GM12878 (cell line): ENCODE results near the gene SYNGR3. TPM values are rescaled to one million over a fixed set of nuclear protein-coding genes. Genes with fewer than 3 reads are reported as not detected.
"Not testable (repeated sequence)": the region's sequence is repeated elsewhere in the genome, so short reads cannot be mapped to it uniquely, and the experiment has no call there.

Experiments used
- ATAC-seq: fragments of 200-7000 bp; cut with Tn5 transposase; 3 replicates; pipeline ENCODE4 v1.9.1; 2020; ENCODE audit warnings: mild to moderate bottlenecking, moderate library complexity
- BruUV-seq: library from RNA; stranded (reverse); fragments of 400-500 nt; replicated peaks from 2 replicates; lab custom pipeline; 2021; lab: Mats Ljungman, UMichigan
- CTCF ChIA-PET: fragments of 300-600 bp; sonication (Branson Sonifier 250); formaldehyde crosslinking; extraction: SDS; loops from one replicate; lab custom pipeline; 2021; ENCODE audit warnings: inconsistent platforms; lab: Yijun Ruan, JAX
- POLR2A ChIA-PET: fragments of 350-600 bp; formaldehyde crosslinking; extraction: SDS; loops from one replicate; lab custom pipeline; 2021; ENCODE audit warnings: inconsistent platforms; lab: Charles Lee
- RAD21 ChIA-PET: fragments of 300-600 bp; sonication (Branson Sonifier 250); formaldehyde crosslinking; loops from one replicate; lab custom pipeline; 2023; ENCODE audit warnings: antibody characterized with exemption; ENCODE audit not compliant: unreplicated experiment; lab: Charles Lee
- SMC1A ChIA-PET: fragments of 300-600 bp; sonication (Branson Sonifier 250); formaldehyde crosslinking; loops from one replicate; lab custom pipeline; 2023; ENCODE audit not compliant: unreplicated experiment, uncharacterized antibody; lab: Charles Lee
- DNase-seq: peaks from one replicate; pipeline ENCODE4 v3.0.0-alpha.2; 2011; ENCODE audit warnings: low read depth, low spot score
- FAIRE-seq: peaks from 3 replicates; lab custom pipeline; 2011; peaks lifted over from hg19 to GRCh38; lab: Jason Lieb, UNC
- H2AFZ ChIP-seq: 2 replicates; pipeline ENCODE4 v1.6.0; 2011; ENCODE audit warnings: low read depth, low read length, control low read depth; ENCODE audit not compliant: control insufficient read depth
- H3K27ac ChIP-seq: 2 replicates; pipeline ENCODE4 v1.5.1; 2011; ENCODE audit warnings: control low read depth; ENCODE audit not compliant: control insufficient read depth, insufficient read depth
- H3K27me3 ChIP-seq, 2 experiments: replicated peaks in 1 of 2; 2 replicates each; pipeline versions ENCODE4 v1.6.0 to v1.6.1; 2011; ENCODE audit warnings: low read length in 1 of 2; ENCODE audit not compliant: control insufficient read depth in 2 of 2, insufficient read depth in 2 of 2
- H3K36me3 ChIP-seq, 2 experiments: 2 replicates each; pipeline ENCODE4 v1.5.1; 2011; ENCODE audit warnings: low read length in 1 of 2; ENCODE audit not compliant: control insufficient read depth in 2 of 2, insufficient read depth in 2 of 2
- H3K4me1 ChIP-seq: 2 replicates; pipeline ENCODE4 v1.6.1; 2011; ENCODE audit warnings: mild to moderate bottlenecking, low read length, moderate library complexity, mixed read lengths; ENCODE audit not compliant: control insufficient read depth, insufficient read depth
- H3K4me2 ChIP-seq: 2 replicates; pipeline ENCODE4 v1.6.0; 2011; ENCODE audit warnings: control low read depth; ENCODE audit not compliant: control insufficient read depth, insufficient read depth
- H3K4me3 ChIP-seq: fragments of 200-600 bp; sonication (generic); 2 replicates; pipeline ENCODE4 v1.5.1; 2016
- H3K79me2 ChIP-seq: 2 replicates; pipeline ENCODE4 v1.6.0; 2011; ENCODE audit warnings: low read length; ENCODE audit not compliant: control insufficient read depth, insufficient read depth
- H3K9ac ChIP-seq: 2 replicates; pipeline ENCODE4 v1.8.0; 2011; ENCODE audit warnings: low read length, control low read depth, mixed read lengths; ENCODE audit not compliant: control insufficient read depth, insufficient read depth
- H3K9me3 ChIP-seq: replicated peaks from 3 replicates; pipeline ENCODE4 v1.5.1; 2011; ENCODE audit warnings: mild to moderate bottlenecking, low read length; ENCODE audit not compliant: control insufficient read depth, insufficient read depth
- H4K20me1 ChIP-seq: 2 replicates; pipeline ENCODE4 v1.6.0; 2011; ENCODE audit not compliant: control insufficient read depth, insufficient read depth
- FOS ChIP-seq: IDR thresholded peaks from 3 replicates; pipeline ENCODE4 v1.6.1; 2011; ENCODE audit warnings: borderline replicate concordance; ENCODE audit not compliant: insufficient read length; ENCODE audit errors: extremely low read depth
- IKZF2 ChIP-seq, 2 experiments: fragments of 450-650 bp; IDR thresholded peaks; 2 replicates each; pipeline ENCODE4 v1.6.1; 2017; ENCODE audit warnings: mild to moderate bottlenecking in 2 of 2, moderate library complexity in 2 of 2
- MYC ChIP-seq: IDR thresholded peaks from 2 replicates; pipeline ENCODE4 v1.6.1; 2011; ENCODE audit warnings: mild to moderate bottlenecking, low read length, moderate library complexity, inconsistent platforms; ENCODE audit not compliant: insufficient read depth, insufficient replicate concordance, insufficient read length, severe bottlenecking
- NR2C1 ChIP-seq: fragments of 450-650 bp; IDR thresholded peaks from 2 replicates; pipeline ENCODE4 v1.6.1; 2017; ENCODE audit warnings: antibody characterized with exemption, mild to moderate bottlenecking, moderate library complexity
- SMAD5 ChIP-seq: IDR thresholded peaks from 2 replicates; pipeline ENCODE4 v1.6.1; 2016; ENCODE audit warnings: antibody characterized with exemption, low read depth
- SMARCA5 ChIP-seq: fragments of 450-650 bp; IDR thresholded peaks from 2 replicates; pipeline ENCODE4 v1.6.1; 2017; ENCODE audit warnings: mild to moderate bottlenecking
- ZNF217 ChIP-seq: fragments of 450-650 bp; IDR thresholded peaks from 2 replicates; pipeline ENCODE4 v1.6.1; 2017; ENCODE audit warnings: antibody characterized with exemption, mild to moderate bottlenecking
- WGBS: methylation state at CpG from one replicate; pipeline ENCODE4 v1.1.6; 2016; ENCODE audit warnings: low lambda C conversion rate; ENCODE audit not compliant: insufficient replicate concordance, insufficient coverage; ENCODE audit errors: missing lambda C conversion rate; 5-methylcytosine and 5-hydroxymethylcytosine counted together
- in situ Hi-C: fragments of 300-500 bp; cut with MboI; formaldehyde crosslinking; loops from 9 replicates; pipeline ENCODE4 v1.14.3; 2018; ENCODE audit warnings: mixed read lengths
- intact Hi-C: fragments of 100-400 bp; cut with micrococcal nuclease; formaldehyde crosslinking; loops from one replicate; pipeline ENCODE4 v1.14.2; 2022; ENCODE audit not compliant: unreplicated experiment
- polyA plus RNA-seq, 11 experiments: library from polyadenylated mRNA; depleted of rRNA in 4 of 11; unstranded in 6 of 11; stranded (reverse) in 5 of 11; fragments of >200 nt; fragmentation: Nextera tagmentation in 4 of 11; fragmentation: Illumina TruSeq in 1 of 11; extraction: Ambion mirVana in 4 of 11; extraction: Trizol in 1 of 11; gene quantifications; 1 replicate in 1 of 11; 2 replicates in 10 of 11; pipeline versions ENCODE4 v1.2.1 to v1.2.3, GENCODE V29; 2011 to 2016; ENCODE audit warnings: inconsistent platforms in 2 of 11, missing spikeins in 2 of 11, low read depth in 1 of 11
- total RNA-seq, 4 experiments: library from RNA; depleted of rRNA in 3 of 4; stranded (reverse); fragments of >200 nt in 3 of 4; fragmentation: Illumina TruSeq in 1 of 4; extraction: Trizol in 1 of 4; gene quantifications; 2 replicates each; pipeline versions ENCODE4 v1.2.1 to v1.2.3, GENCODE V29; 2013 to 2021
- TF ChIP-seq, protein P1 (sequence below): fragments of 450-650 bp; conservative IDR thresholded peaks from 2 replicates; pipeline ENCODE4 v1.6.1; 2017; ENCODE audit warnings: mild to moderate bottlenecking, moderate library complexity
- TF ChIP-seq, protein P2 (sequence below): fragments of 450-650 bp; IDR thresholded peaks from 2 replicates; pipeline ENCODE4 v1.6.1; 2017; ENCODE audit warnings: mild to moderate bottlenecking, low read depth, inconsistent platforms; ENCODE audit not compliant: poor library complexity, severe bottlenecking

The SYNGR3 gene
- total and polyA plus RNA-seq, 10 of the 15 experiments (the other 5 are each of a cell fraction or from before 2014, with no cell fraction given): 1.2 to 18.1 (median 6.6) TPM

GRCh38 chr16:1953734-1954133 is 36.0 kb upstream of the SYNGR3 start:
- no peak overlapping the region for H3K9ac ChIP-seq
- peaks cover under 1% of the 10 kb centered on the region; the same call in 1 of the 2 replicates for H3K4me1 ChIP-seq
- WGBS: 61% methylated on average over 22 of the region's 22 CpGs
- no peak overlapping the region for H3K4me3 ChIP-seq
- DNase-seq: no peak
- no peak for FAIRE-seq
- TF ChIP-seq, protein P1, sequence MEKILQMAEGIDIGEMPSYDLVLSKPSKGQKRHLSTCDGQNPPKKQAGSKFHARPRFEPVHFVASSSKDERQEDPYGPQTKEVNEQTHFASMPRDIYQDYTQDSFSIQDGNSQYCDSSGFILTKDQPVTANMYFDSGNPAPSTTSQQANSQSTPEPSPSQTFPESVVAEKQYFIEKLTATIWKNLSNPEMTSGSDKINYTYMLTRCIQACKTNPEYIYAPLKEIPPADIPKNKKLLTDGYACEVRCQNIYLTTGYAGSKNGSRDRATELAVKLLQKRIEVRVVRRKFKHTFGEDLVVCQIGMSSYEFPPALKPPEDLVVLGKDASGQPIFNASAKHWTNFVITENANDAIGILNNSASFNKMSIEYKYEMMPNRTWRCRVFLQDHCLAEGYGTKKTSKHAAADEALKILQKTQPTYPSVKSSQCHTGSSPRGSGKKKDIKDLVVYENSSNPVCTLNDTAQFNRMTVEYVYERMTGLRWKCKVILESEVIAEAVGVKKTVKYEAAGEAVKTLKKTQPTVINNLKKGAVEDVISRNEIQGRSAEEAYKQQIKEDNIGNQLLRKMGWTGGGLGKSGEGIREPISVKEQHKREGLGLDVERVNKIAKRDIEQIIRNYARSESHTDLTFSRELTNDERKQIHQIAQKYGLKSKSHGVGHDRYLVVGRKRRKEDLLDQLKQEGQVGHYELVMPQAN: no peak
- TF ChIP-seq, protein P2, sequence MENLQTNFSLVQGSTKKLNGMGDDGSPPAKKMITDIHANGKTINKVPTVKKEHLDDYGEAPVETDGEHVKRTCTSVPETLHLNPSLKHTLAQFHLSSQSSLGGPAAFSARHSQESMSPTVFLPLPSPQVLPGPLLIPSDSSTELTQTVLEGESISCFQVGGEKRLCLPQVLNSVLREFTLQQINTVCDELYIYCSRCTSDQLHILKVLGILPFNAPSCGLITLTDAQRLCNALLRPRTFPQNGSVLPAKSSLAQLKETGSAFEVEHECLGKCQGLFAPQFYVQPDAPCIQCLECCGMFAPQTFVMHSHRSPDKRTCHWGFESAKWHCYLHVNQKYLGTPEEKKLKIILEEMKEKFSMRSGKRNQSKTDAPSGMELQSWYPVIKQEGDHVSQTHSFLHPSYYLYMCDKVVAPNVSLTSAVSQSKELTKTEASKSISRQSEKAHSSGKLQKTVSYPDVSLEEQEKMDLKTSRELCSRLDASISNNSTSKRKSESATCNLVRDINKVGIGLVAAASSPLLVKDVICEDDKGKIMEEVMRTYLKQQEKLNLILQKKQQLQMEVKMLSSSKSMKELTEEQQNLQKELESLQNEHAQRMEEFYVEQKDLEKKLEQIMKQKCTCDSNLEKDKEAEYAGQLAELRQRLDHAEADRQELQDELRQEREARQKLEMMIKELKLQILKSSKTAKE: no peak
- TF ChIP-seq SMAD5 (no peak), FOS (no peak), IKZF2 (IDR thresholded peaks at IDR 0.05) (no peak), SMARCA5 (no peak), ZNF217 (no peak), MYC (no peak), NR2C1 (no peak)
- H2AFZ ChIP-seq: no peak overlapping the region
- no peaks in the 10 kb centered on the region; a peak in 1 of 4 replicates for H3K27me3 ChIP-seq
- intact Hi-C loops (no loop called here), in situ Hi-C loops (no loop called here)
- RAD21 ChIA-PET: no interaction called here
- H3K27ac ChIP-seq: no peak overlapping the region
- H3K9me3 ChIP-seq: no peaks in the 10 kb centered on the region
- H3K4me2 ChIP-seq: no peak overlapping the region
- no peaks in the 10 kb centered on the region for H3K36me3 ChIP-seq
- H3K79me2 ChIP-seq: no peaks in the 10 kb centered on the region
- H4K20me1 ChIP-seq: no peaks in the 10 kb centered on the region
- ATAC-seq: no peak
- BruUV-seq: no TSS peak
- CTCF ChIA-PET: no interaction called here
- SMC1A ChIA-PET: no interaction called here
- POLR2A ChIA-PET: no interaction called here

DNA sequence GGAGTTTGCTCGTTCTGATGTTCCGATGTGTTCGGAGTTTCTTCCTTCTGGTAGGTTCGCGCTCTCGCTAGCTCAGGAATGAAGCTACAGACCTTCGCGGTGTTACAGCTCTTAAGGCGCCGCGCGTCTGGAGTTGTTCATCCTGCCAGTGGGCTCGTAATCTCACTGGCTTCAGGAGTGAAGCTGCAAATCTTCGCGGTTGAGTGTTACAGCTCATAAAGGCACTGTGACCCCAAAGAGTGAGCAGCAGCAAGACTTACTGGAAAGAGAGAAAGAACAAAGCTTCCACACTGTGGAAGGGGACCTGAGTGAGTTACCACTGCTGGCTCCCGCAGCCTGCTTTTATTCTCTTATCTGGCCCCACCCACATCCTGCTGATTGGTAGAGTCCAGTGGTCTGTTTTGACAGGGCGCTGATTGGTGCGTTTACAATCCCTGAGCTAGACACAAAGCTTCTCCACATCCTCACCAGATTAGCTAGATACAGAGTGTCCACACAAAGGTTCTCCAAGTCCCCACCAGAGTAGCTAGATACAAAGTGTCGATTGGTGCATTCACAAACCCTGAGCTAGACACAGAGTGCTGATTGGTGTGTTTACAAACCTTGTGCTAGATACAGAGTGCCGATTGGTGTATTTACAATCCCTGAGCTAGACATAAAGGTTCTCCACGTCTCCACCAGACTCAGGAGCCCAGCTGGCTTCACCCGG is 32.2 kb upstream of the SYNGR3 start:
- H3K9me3 ChIP-seq, H3K27me3 ChIP-seq, H3K27ac ChIP-seq, H3K36me3 ChIP-seq, H3K9ac ChIP-seq, BruUV-seq, H3K4me3 ChIP-seq, ATAC-seq, RAD21 ChIA-PET, H3K4me2 ChIP-seq, FAIRE-seq, in situ Hi-C loops, DNase-seq, H4K20me1 ChIP-seq, intact Hi-C loops, SMC1A ChIA-PET, H2AFZ ChIP-seq: not testable (repeated sequence)
- Histone ChIP-seq H3K79me2 (peaks cover 29% of the 10 kb centered on the region), H3K4me1 (peaks cover 19% of the 10 kb centered on the region)
- ChIA-PET CTCF (interaction anchor here (0.5 kb wide), 1 partner anchor 494 kb away, joined by 4 read pairs; no protein-coding TSS in a partner anchor), POLR2A (interaction anchor here (1.1 to 1.8 kb wide), 3 partner anchors 12 to 14 kb away, joined by 3 to 6 read pairs (median 3); partner anchors contain the start of genes MSRB1 and TBL3)
- 84% methylated on average over 21 of the region's 22 CpGs for WGBS
